ENCODE measurements around the gene BRF1. TPM values are rescaled to one million over a fixed set of nuclear protein-coding genes. Genes with fewer than 3 reads are reported as not detected.
A peak's percentile ranks its signal among the peaks of the same experiment; 100 is the strongest.
"Not testable (repeated sequence)": the region's sequence is repeated elsewhere in the genome, so short reads cannot be mapped to it uniquely, and the experiment has no call there.

BRF1 gene, protein sequence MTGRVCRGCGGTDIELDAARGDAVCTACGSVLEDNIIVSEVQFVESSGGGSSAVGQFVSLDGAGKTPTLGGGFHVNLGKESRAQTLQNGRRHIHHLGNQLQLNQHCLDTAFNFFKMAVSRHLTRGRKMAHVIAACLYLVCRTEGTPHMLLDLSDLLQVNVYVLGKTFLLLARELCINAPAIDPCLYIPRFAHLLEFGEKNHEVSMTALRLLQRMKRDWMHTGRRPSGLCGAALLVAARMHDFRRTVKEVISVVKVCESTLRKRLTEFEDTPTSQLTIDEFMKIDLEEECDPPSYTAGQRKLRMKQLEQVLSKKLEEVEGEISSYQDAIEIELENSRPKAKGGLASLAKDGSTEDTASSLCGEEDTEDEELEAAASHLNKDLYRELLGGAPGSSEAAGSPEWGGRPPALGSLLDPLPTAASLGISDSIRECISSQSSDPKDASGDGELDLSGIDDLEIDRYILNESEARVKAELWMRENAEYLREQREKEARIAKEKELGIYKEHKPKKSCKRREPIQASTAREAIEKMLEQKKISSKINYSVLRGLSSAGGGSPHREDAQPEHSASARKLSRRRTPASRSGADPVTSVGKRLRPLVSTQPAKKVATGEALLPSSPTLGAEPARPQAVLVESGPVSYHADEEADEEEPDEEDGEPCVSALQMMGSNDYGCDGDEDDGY
- total RNA-seq (2014; rRNA removed; shearing (Covaris generic)) = 46.6 and 50.2 TPM in 2 replicates

DNA sequence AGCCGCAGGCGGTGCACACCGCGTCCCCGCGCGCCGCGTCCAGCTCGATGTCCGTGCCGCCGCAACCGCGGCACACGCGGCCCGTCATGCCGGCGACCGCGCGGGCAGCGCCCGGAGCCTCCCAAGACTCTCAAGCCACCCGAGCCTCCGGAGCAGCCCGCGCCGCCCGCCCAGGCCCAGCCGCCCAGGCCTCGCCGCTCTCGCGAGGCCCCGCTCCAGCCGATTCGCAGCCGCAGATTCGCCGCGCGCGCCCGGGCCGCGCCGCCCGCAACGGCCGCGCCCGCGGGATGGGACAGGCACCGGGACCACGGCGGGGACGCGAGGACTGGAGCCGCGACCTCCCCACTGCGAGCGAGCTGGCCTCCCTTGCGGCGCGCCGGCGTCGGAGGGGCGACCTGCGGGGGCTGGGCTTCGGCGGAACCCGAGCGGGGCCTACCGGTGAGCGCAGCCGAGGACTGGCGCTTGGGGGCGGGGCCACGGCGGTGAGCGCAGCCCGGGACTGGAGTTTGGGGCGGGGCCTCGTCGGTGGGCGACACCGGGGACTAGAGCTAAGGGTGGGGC lies at the start of gene BRF1:
BRF1 (minus strand) TSS at position 460 of the 561 bp plus-strand sequence; CDS start at position 88, 372 bp downstream.
- peak; percentile 83 for DNase-seq (ENCODE audit: low spot score)

DNA sequence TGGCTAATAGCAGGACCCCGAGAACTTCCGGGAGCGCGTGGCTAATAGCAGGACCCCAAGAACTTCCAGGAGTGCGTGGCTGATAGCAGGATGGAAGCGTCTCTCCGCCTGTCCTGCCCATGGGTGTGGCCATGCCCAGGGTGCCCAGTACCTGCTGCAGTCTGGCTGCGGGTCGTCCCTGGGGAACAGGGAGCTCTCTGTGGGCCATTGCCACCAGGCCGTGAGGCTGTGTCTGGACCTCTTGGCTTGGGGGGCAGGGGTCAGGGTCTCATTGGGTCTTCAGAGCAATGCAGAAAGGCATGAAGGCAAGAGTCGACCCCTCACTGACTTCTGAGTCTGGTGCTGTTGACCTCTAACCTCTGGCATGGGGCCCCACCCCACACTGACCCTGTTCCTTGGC lies 49.2 kb upstream of the BRF1 start:
- no peak for DNase-seq (ENCODE audit: low spot score)

DNA sequence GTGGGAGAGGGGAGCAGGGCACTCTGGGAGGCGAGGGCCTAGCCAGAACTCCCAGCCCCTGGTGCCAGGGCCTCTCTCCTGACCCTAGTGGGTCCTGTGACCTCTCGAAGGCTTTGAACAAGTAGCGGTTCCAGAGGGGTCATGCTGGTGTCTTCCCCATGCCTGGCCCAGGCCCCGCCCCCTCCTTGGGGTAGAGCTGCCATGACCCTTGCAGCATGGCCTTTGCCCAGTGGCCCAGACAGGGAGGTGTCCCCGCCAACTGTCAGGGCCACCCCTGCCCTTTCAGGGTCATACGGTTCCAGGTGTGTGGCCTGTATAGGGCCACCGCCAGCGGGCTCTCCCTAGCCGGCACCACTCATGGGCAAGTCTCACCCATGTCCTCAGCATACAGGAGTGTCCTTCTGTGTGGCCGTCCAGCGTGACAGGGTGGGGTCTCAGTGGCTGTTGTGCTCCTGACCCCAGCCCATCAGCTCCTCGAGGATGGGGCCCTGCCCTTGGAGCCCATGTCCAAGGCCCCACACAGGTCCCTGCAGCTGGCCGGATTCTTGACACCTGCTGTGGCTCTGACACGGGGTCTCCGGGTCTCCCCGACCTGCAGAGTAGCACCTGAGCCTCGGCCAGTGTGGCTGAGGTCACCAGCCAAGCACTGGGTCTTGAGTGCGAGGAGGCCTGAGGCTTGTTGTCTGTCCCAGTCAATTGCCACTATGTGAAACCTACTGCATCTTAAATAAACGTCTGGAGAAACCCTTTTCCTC lies 48.3 kb upstream of the BRF1 start:
- DNase-seq (ENCODE audit: low spot score) = no peak

DNA sequence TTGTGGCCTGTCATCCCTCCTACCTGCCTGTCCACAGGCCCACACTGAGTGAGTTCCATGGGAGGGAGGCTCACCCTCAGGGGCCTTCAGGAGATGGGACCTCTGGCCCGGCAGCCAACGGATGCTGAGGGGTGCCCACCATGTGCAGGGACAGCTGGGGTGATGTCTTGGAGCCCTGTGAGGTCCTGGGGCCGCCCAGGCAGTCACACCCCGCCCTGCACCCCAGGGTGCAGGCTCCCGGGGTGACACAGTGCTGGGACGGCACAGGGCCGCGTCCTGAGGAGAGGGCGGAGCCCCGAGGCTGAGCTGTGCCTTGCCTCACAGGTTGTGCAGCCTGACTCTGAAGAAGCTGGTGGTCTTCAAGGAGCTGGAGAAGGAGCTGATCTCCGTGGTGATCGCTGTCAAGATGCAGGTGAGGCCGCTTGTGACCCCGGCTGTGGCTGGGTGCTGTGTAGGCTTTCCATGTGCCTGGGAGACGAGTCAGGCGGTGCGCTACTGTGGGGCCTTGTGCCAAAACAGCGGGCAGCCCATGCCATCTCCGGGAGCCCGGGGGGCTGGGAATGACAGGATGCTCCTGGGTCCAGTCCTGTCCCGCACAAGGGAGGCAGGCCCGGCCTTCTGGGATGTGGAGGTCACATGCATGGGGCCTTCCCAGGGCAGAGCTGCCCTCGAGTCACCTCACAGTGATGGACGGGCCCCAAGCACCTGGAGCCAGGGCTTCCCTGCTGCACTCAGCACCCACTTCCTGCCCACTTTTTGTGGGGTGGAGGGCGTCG lies 47.6 kb upstream of the BRF1 start:
- DNase-seq (ENCODE audit: low spot score) = no peak

DNA sequence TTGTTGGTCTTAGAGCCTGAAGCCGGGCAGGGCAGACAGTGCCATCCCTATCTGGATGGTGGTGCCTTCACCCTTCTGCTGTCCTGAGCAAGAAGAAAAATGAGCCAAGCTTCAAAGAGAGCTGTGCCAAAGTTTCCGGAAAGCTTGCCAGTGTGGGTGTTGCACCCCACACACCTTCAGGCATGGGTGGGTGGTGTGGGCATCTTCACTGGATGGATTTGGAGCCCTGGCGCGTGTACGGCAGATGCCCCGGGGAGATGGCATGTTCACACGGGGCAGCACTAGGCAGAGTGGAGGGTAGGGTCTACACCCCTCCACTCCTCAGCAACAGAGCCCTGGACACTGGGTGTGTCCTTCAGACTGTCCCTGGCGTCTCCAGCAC lies 46.8 kb upstream of the BRF1 start:
- DNase-seq (ENCODE audit: low spot score) = no peak

DNA sequence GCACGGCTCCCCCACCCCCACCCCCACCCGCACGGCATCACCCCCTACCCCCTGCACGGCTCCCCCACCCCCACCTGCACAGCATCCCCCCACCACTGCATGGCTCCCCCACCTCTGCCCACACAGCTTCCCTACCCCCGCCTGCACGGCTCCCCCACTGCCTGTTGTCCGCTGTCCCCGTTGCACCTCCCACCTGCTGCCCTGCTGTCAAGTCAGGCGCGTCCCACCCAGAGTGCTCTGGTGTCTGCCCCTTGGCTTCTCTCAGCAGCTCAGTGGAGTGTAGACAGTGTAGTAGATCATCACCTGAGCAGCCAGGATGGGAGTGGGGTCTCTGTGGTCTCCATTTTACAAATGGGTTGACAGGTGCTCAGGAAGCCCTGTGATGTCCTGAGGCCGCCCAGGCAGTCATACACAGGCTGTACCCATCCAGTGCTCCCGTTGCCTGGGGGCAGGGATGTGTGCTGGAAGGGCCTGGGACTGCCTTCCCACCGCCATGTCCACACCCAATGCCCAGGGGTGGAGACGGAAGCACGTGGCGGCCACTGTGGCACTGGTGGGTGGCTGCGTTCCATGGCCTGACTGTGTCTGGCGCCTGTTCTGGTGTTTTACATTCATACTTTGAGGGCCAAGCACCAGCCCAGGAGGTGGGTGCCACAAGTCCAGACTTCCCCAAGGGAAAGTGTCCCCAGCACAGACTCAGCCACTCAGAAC lies 46.2 kb upstream of the BRF1 start:
- DNase-seq (ENCODE audit: low spot score) = no peak

DNA sequence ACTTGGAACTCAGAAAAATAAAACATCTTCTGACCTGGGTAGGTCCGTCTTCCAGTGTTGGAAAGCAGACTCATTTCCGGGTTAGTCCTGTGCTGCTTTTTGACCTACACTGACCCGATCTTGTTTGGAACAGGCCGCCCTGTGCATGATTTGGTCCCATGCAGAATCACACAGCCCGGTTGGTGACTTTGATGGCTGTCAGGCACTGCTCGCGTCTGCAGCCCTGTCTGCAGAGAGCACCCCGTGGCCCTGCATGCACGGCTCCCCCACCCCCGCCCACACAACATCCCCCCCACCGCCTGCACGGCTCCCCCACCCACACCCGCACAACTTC lies 45.4 kb upstream of the BRF1 start:
- no peak for DNase-seq (ENCODE audit: low spot score)

DNA sequence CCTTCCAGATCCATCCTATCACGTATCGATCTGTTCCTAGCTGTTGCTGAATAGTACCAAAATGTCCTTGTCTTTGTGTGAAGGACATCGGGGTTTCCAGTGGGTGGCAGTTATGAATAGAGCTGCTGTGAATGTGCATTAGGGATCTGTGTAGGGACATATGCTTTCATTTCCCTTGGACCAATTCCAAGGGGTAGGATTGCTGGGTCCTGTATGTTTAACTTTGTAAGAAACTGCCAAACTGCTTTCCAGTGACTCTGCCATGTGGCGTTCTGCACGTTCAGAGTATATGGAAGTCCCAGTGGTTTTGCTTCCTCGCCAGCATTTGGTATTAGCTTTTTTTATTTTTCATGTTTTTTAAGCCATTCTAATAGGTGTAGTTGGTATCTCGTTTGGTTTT lies 42.4 kb upstream of the BRF1 start:
- DNase-seq (ENCODE audit: low spot score) = no peak

DNA sequence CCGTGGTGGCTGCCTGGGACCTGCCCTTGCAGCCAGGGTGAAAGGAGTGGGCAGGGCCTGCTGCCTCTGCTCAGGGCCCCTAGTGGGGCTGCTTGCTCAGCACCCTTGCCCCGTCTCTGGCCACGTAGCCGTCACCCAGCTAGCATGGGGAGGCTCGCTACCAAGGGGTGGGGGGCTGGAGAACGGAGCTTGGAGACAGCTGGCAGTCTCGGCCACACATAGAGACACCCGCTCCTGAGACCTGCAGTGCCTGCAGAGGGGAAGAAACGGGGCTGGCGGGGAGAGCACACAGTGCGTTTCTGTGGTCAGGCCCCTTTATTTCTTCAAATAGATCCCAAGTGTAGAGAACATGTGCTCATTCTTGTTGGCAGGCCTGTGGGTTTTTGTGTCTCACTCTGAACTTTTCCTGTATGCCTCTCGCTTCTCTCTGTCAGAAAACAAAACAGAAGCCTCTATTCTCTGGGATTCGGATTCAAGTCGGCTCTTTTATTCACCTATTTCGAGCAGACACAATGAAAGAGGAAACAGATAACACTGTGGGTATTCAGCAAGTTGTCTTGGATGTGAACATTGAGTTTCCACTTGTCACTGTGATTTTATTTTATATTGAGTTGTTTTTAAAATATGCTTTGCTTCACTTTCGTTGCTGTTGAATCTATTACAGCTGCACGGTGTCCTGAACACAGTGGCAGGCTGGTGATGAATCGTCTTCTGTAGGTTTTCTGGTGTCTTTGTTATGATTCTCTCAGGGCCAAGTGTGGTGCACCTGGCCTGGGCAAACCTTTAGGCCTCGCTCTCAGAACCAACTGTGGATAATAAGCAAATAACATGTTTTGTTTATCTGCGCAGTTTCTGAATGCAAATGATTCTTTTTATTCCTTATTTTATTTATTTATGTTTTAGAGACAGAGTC lies 40.3 kb upstream of the BRF1 start:
- DNase-seq (ENCODE audit: low spot score) = no peak

DNA sequence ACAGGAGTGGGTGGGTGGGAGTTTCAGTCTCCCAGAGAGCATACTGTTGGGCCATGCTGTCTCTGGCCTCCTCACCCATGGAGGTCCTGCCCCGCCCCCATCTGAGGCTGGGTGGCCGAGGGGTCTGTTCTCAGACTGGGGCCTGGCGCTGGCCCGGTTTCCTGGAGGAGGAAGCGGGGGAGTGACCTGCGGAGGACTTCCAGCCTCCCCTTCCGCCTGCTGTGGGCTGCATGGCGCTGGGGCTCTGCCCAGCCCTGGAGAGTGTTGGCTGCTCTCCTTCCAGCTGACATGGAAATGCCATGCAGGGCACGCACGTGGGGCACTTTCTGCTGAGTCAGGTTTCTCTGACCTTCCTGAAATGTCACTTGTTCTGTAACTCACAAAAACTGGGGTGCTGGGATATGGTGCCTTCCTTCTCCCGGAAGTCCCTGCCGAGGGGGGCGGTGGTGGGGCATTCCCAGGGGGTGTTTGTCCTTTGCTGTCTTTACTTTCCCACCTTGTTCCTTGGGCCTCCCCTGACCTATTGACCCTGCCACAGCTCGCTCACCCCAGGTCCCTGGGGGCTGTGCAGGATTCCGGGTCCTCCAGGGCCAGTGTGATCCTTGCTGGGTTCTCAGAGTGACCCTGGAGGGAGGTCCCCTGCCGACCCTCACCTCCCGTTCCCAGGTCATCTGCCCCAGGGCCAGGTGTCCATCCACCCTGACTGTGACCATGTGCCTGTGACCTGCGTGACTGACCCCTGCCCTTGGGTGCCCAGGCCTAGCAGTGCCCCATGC lies 37.4 kb upstream of the BRF1 start:
- DNase-seq (ENCODE audit: low spot score) = no peak

DNA sequence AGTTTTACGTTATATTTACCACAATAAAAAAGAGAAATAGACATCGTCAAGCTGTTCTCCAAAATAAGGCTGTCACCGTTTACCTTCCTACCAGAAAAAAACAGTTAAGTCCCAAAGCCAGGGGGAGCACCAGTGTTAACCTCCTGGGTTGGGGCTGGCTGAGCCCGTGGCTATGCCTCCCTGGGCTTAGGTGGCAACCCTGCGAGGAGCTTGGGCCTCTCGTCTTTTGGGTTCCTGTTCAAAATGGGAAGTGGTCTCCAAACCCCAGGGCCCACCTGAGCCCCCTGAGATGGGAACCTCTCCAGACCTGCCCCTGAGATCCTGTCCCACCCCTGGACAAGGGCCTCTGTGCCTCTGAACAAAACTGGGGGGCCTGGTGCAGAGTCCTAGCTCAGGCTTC lies 36.6 kb upstream of the BRF1 start:
- no peak for DNase-seq (ENCODE audit: low spot score)

DNA sequence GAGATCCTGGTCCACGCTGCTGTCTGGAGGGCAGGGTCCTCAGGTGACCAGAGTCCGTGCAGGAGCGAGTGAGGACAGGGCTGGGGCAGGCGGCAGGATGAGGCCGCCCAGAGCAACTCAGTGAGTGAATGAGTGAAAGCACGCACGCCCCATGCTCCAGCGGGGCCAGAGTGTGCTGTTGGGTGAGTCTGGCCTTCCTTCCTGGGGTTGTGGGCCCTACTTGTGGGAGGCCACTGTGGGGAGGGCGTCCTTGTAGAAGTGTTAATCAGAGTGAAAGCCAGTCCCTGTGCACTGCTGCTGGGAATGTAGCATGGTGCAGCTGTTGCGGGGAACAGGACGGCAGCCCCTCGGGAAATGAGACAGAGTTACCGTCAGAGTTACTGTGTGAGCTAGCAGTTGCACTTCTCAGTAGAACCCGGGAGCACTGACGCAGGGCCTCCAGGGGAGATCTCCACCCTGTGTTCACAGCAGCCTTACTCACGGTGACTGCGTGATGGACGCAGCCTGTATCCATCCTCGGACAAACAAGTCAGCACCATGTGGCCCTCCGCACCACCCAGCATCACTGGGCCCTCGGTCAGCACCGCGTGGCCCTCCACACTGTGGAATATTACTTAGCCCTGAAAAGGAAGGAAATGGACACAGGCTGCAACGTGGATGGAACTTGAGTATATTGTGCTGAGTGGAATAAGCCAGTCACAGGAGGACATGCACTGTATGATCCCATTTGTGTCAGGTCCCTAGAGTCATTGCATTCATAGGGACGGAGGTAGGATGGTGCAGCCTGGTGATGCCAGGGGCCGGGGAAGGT lies 35.9 kb upstream of the BRF1 start:
- DNase-seq (ENCODE audit: low spot score) = no peak

DNA sequence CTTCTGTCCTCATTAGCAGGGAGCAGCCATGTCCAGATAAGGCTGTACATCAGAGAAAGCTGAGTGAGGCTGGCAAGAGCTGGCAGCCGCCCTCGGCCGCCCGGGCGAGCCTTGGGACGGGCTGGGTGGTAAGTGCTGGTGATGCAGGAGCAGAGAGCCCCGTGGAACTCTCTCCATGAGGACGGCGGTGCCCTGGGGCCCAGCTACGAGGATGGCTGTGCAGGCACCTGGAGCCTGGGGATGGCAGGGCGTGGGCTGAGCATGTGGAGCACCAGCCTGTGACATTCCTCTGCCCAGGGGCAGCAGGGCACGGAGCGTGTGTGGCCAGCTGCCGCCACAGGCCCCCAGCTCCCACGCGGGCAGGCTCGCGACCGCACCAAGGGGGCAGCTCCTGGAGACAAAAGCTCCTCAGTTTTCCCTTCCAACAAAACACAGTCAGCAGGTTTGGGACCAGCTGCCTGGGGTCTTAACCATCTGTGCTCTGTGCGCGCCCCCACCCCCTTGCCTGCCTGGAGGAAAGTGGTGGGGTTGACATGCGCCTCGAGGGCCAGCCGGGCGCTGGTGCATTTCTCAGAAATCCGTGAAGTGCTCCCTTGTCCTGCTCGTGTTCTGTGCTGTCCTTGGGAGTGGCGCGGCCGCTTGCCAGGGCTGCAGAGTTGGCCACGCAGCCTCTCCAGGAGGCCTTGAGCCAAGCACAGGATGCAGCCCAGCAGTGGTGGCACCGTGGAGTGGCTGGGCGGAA lies 35.1 kb upstream of the BRF1 start:
- no peak for DNase-seq (ENCODE audit: low spot score)

DNA sequence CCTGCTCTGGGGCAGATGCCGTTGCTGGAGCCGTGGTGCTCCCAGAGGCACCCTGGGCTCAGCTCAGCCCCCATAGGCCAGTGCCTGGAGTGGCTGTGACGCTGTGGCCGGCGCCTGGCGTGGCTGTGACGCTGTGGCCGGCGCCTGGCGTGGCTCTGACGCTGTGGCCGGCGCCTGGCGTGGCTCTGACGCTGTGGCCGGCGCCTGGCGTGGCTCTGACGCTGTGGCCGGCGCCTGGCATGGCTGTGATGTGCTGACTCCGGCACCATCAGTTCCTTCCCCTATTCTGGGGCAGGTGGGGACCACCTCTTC lies 34.4 kb upstream of the BRF1 start:
- DNase-seq (ENCODE audit: low spot score) = not testable (repeated sequence)

DNA sequence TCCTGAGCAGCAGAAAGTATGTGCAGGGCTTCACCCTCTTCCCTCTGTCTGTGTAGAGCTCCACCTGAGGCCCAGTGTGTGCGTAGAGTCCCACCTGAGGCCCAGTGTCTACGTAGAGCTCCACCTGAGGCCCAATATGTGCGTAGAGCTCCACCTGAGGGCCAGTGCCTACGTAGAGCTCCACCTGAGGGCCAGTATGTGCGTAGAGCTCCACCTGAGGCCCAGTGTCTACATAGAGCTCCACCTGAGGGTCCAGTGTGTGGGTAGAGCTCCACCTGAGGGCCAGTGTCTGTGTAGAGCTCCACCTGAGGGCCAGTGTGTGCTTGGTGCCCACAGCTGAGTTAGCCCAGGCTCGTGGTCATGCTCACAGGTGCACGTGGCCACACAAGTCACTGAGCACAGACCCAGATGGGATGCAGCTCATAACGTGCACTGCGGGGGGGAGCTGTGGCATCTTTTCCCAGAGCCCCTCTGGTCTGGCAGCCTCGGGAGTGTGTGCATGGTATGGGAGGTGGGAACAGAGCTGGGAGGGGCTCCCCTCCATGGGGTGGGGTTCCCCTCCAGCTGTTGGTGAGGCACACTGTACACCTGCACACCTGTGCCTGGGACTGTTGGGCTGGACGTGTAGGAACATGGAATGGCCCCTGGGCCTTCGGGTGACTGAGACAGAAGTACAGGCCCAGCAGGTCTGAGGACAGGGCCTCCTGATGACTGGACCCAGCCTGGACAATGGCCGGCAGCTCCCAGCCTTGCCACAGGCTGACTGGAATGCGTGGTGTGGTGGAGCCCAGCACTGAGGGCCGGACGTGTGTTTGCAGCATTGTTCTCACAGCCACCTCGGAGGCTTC lies 33.8 kb upstream of the BRF1 start:
- no peak for DNase-seq (ENCODE audit: low spot score)

DNA sequence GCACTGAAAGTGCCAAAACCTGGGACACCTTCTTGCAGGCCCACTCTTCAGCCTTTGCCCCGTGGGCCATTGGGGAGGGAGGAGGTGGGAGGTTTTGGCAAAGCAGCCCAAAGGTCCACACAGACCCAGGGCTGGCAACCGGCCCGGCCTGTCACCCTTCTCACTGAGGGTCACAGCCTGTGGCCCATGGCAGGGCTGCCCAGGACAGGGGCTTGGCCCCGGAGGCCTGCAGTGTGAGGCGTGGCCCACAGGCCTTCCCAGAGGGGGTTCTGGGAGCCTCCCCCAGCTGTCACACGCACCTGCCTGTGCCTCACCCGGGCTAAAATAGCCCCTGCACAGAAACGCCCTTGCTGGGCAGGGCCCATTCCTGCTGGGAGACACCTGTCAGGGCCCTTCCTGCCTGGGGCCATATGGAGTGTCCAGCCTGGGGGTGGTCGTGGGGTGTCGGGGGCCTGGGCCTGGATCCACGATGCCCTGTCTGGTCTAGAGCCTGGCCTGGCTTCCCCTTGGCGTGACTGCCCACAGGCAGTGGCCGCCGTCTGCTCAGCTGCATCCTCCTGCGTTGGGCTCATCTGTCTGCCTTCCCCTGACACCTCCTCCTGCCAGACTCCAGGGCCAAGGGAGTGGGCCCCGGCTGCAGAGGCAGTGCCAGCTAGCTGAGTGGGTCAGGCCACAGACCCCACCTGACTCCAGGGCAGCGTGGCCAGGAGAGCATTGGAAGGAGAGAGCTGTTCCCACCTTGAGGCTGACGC lies 33.0 kb upstream of the BRF1 start:
- DNase-seq (ENCODE audit: low spot score) = no peak
